Adrenal gland (tissue), 5 donors: ENCODE results near the gene AMOTL2.

Experiments
- POLR2A ChIP-seq, 2 donors: fragments of 450-650 bp; IDR thresholded peaks; one replicate each; pipeline ENCODE4 v1.6.1; 2017; ENCODE audit warnings: antibody characterized with exemption in 2 of 2, mild to moderate bottlenecking in 2 of 2, moderate library complexity in 1 of 2
- TF ChIP-seq, protein P1 (sequence below), 6 experiments: fragments of 450-650 bp in 4 of 6; fragments of 200-600 bp in 2 of 6; sonication (generic) in 1 of 6; IDR thresholded peaks; 1 replicate in 5 of 6; 2 replicates in 1 of 6; pipeline versions ENCODE4 v1.5.1 to v1.8.0; 2016 to 2021; ENCODE audit warnings: antibody characterized with exemption in 6 of 6, mild to moderate bottlenecking in 2 of 6, moderate library complexity in 1 of 6
- donor health status: DM: no; HTN: no; CAD: no.

DNA sequence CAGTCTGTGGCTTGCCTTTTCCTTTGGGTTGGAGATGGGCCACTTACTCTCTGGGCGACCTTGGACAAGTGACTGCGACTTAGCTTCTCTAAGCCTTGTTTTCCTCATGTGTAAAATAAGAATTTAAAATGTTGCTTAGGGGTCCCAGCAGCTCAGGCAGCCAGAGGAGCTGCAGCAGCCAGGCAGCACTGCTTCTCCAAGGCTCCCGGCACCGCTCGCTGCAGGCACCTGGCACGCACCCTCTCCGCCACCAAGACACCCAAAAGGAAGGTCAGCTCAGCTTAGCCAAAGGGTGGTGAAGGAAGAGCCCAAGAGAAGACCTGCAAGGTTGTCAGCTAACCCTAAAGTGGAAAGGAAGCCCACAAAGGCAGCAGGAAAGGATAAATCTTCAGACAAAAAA is 10.7 kb upstream of the AMOTL2 start:
- TF ChIP-seq POLR2A (IDR thresholded peaks at IDR 0.05), result no peak
- TF ChIP-seq, protein P1, sequence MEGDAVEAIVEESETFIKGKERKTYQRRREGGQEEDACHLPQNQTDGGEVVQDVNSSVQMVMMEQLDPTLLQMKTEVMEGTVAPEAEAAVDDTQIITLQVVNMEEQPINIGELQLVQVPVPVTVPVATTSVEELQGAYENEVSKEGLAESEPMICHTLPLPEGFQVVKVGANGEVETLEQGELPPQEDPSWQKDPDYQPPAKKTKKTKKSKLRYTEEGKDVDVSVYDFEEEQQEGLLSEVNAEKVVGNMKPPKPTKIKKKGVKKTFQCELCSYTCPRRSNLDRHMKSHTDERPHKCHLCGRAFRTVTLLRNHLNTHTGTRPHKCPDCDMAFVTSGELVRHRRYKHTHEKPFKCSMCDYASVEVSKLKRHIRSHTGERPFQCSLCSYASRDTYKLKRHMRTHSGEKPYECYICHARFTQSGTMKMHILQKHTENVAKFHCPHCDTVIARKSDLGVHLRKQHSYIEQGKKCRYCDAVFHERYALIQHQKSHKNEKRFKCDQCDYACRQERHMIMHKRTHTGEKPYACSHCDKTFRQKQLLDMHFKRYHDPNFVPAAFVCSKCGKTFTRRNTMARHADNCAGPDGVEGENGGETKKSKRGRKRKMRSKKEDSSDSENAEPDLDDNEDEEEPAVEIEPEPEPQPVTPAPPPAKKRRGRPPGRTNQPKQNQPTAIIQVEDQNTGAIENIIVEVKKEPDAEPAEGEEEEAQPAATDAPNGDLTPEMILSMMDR (IDR thresholded peaks at IDR 0.05), result no peak
